ENCODE results near the gene EIF2S1. TPM values are rescaled to one million over a fixed set of nuclear protein-coding genes. Genes with fewer than 3 reads are reported as not detected.

The EIF2S1 gene
- total RNA-seq, 1 experiment from 2014 or later: 192 TPM

GRCh38 chr14:67418401-67419191 is 58.5 kb downstream of the EIF2S1 start:
- no peaks in the 10 kb centered on the region for H3K9me3 ChIP-seq (ENCODE audit: control insufficient read depth in 1 of 2, insufficient read depth in 1 of 2, low read depth in 1 of 2, low read length in 2 of 2)
- TF ChIP-seq YY1 (IDR thresholded peaks at IDR 0.05; ENCODE audit: extremely low read depth, insufficient replicate concordance, low read depth, low read length): peak; percentile 2
- TF ChIP-seq POLR2AphosphoS5 (IDR thresholded peaks at IDR 0.05; ENCODE audit: low read depth, low read length): peak; percentile 42; the same call in 1 of the 2 replicates
- no peak for TF ChIP-seq SIN3A (IDR thresholded peaks at IDR 0.05; ENCODE audit: low read depth)
- H3K4me1 ChIP-seq (ENCODE audit: control insufficient read depth in 1 of 2, insufficient read depth in 2 of 2, low read length in 2 of 2): peaks cover 24 to 39% of the 10 kb centered on the region in 2 experiments
- no peak overlapping the region for H2AFZ ChIP-seq (ENCODE audit: low read depth, low read length, poor library complexity, severe bottlenecking)
- H3K27me3 ChIP-seq (ENCODE audit: insufficient read depth, low read length): no peaks in the 10 kb centered on the region
- intact Hi-C loops (cut with micrococcal nuclease): no loop called here
- ChIA-PET POLR2A (no interaction called here), RAD21 (ENCODE audit: low non-redundant PET in 1 of 2, low total read pairs in 2 of 2, uncharacterized antibody in 2 of 2, unreplicated experiment in 2 of 2) (no interaction called here), CTCF (interaction anchor here (0.6 to 1.6 kb wide), 3 partner anchors 9 to 172 kb away, joined by 3 to 4 read pairs (median 4); partner anchors contain the start of gene ATP6V1D)
- no peak for DNase-seq (ENCODE audit: low read depth, low spot score)
- ATAC-seq: peak; percentile 67
- H3K27ac ChIP-seq (ENCODE audit: low read depth, low read length): no peak overlapping the region; the same call in 1 of the 2 replicates
- H3K4me2 ChIP-seq (ENCODE audit: low read length): peak overlapping the region; percentile 78
- H4K20me1 ChIP-seq (ENCODE audit: insufficient read depth): no peaks in the 10 kb centered on the region
- no peaks in the 10 kb centered on the region for H3K9me2 ChIP-seq (ENCODE audit: insufficient read depth)
- peak overlapping the region; percentile 35; the same call in 1 of the 2 replicates for H3K9ac ChIP-seq (ENCODE audit: low read length)
- BruUV-seq (replicated peaks): no TSS peak
- H3K4me3 ChIP-seq (replicated peaks in 1 of 2; ENCODE audit: low read depth in 1 of 2, low read length in 2 of 2): peak overlapping the region in 1 of 2 experiments; percentile 35; a peak in 3 of 4 replicates
- no peaks in the 10 kb centered on the region for H3K79me2 ChIP-seq (ENCODE audit: insufficient read depth, low read length)
- no peaks in the 10 kb centered on the region for H3K36me3 ChIP-seq (ENCODE audit: control insufficient read depth in 1 of 2, insufficient read depth in 2 of 2, low read length in 2 of 2)

DNA sequence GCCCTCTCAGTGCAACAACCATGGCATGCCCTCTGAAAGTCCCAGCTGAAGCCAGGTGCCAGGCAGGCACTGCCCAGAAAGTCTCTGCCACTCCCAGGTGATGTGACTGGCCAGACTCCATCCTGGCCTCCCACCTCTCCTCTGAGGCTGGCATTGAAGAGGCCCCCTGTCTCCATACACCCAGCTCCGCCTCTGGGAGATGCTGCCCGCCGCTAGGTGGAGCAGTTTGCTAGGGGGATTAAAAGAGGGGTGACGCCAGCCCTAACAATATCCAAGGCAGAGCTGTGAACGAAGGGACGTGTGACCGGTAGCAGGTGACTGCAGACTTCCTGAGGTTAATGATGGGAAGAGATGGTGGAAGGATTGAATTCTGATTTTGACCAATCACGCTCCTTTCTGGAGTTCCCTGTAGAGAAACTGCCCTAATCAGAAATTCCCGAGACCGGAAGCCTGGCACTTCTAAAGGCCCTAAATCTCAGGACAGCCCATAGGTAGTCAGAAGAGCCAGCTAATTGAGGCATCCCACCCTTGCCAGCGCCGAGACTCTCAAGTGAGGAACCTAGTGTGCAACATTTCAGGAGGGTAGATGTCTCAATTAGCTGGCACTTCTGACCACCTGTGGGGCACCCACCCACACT is 60.1 kb downstream of the EIF2S1 start:
- ChIA-PET CTCF (interaction anchor here (0.7 to 1.3 kb wide), 4 partner anchors 8 to 284 kb away, joined by 3 to 5 read pairs (median 4); partner anchors contain the start of gene PLEK2), POLR2A (no interaction called here), RAD21 (ENCODE audit: low non-redundant PET in 1 of 2, low total read pairs in 2 of 2, uncharacterized antibody in 2 of 2, unreplicated experiment in 2 of 2) (interaction anchor here in 1 of 2 experiments (1.6 kb wide), 1 partner anchor 284 kb away, joined by 5 read pairs; no protein-coding TSS in a partner anchor)
- Histone ChIP-seq H2AFZ (ENCODE audit: low read depth, low read length, poor library complexity, severe bottlenecking) (no peak overlapping the region), H3K4me1 (ENCODE audit: control insufficient read depth in 1 of 2, insufficient read depth in 2 of 2, low read length in 2 of 2) (peaks cover 9 to 25% of the 10 kb centered on the region in 2 experiments), H3K4me3 (replicated peaks in 1 of 2; ENCODE audit: low read depth in 1 of 2, low read length in 2 of 2) (no peak overlapping the region), H3K27ac (ENCODE audit: low read depth, low read length) (no peak overlapping the region), H3K9ac (ENCODE audit: low read length) (no peak overlapping the region), H3K9me3 (ENCODE audit: control insufficient read depth in 1 of 2, insufficient read depth in 1 of 2, low read depth in 1 of 2, low read length in 2 of 2) (no peaks in the 10 kb centered on the region), H3K4me2 (ENCODE audit: low read length) (no peak overlapping the region), H3K9me2 (ENCODE audit: insufficient read depth) (no peaks in the 10 kb centered on the region), H3K36me3 (ENCODE audit: control insufficient read depth in 1 of 2, insufficient read depth in 2 of 2, low read length in 2 of 2) (no peaks in the 10 kb centered on the region), H3K79me2 (ENCODE audit: insufficient read depth, low read length) (no peaks in the 10 kb centered on the region), H4K20me1 (ENCODE audit: insufficient read depth) (no peaks in the 10 kb centered on the region), H3K27me3 (ENCODE audit: insufficient read depth, low read length) (no peaks in the 10 kb centered on the region)
- ATAC-seq (peak; percentile 73), DNase-seq (ENCODE audit: low read depth, low spot score) (no peak)
- BruUV-seq (replicated peaks): no TSS peak
- intact Hi-C loops (cut with micrococcal nuclease): no loop called here
- TF ChIP-seq CEBPB (IDR thresholded peaks at IDR 0.05; ENCODE audit: low read depth): no peak
- no peak for TF ChIP-seq ZFX (IDR thresholded peaks at IDR 0.05)
- TF ChIP-seq EZH2 (IDR thresholded peaks at IDR 0.05): no peak
- peak; percentile 12 for TF ChIP-seq YY1 (IDR thresholded peaks at IDR 0.05; ENCODE audit: extremely low read depth, insufficient replicate concordance, low read depth, low read length)
- no peak for TF ChIP-seq POLR2AphosphoS5 (IDR thresholded peaks at IDR 0.05; ENCODE audit: low read depth, low read length)
- TF ChIP-seq EZH2phosphoT487 (IDR thresholded peaks at IDR 0.05; ENCODE audit: borderline replicate concordance): no peak
- no peak for TF ChIP-seq REST (IDR thresholded peaks at IDR 0.05; ENCODE audit: low read depth)
- TF ChIP-seq CBX3 (IDR thresholded peaks at IDR 0.05; ENCODE audit: low read depth): no peak
- TF ChIP-seq ZNF274 (IDR thresholded peaks at IDR 0.05; ENCODE audit: low read depth, low read length): no peak
- TF ChIP-seq JUND (IDR thresholded peaks at IDR 0.05): no peak
- TF ChIP-seq TCF7L2 (IDR thresholded peaks at IDR 0.05; ENCODE audit: borderline replicate concordance, extremely low read depth, insufficient read depth, insufficient read length): no peak
- TF ChIP-seq, protein P1, sequence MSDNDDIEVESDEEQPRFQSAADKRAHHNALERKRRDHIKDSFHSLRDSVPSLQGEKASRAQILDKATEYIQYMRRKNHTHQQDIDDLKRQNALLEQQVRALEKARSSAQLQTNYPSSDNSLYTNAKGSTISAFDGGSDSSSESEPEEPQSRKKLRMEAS (IDR thresholded peaks at IDR 0.05): no peak

All from HCT116 (cell line).